ENCODE results near the gene PIP4K2A.
"Not testable (repeated sequence)": the region's sequence is repeated elsewhere in the genome, so short reads cannot be mapped to it uniquely, and the experiment has no call there.

Gene PIP4K2A

GRCh38 chr10:22719406-22720042 lies 5.1 kb upstream of the PIP4K2A start:
- no peak for DNase-seq (ENCODE audit: low read depth)

DNA sequence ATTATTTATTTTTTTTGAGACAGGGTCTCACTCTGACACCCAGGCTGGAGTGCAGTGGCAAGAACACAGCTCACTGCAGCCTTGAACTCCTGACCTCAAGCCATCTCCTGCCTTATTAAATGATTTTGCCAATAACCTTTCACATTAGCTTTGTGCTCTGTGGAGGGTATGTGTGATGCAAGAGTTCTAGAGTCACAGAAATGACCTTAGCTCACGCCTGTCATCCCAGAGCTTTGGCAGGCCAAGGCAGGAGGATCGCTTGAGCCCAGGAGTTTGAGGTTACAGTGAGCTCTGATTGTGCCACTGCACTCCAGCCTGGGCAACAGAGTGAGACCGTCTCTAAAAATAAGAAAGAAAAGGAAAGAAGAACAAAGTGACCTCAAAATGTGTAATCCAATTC lies 4.3 kb upstream of the PIP4K2A start:
- DNase-seq (ENCODE audit: low read depth) = not testable (repeated sequence)

- DNase-seq (ENCODE audit: low read depth) = no peak
Measured at GRCh38 chr10:22717728-22718127, 3.4 kb upstream of the PIP4K2A start.

DNA sequence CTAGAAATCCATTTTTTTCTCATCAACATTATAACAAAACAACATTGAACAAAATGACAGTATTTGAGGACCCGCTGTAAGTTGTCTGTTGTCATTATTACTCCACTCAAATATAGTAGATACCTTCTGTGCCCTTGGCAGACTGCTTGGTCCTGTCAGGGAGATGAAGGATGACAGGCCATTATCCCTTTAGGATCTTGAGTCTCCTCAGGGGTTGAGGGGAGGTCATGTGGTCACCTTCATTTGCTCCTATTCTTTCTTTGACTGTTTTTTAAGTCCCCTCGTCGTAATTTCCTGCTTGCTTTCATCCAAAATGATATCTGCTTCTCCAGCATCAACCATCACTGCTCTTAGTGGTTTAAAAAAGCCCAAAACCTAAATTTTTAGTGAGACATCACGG lies 2.6 kb upstream of the PIP4K2A start:
- DNase-seq (ENCODE audit: low read depth) = no peak

GRCh38 chr10:22715290-22715625 lies 880 bp upstream of the PIP4K2A start:
- no peak for DNase-seq (ENCODE audit: low read depth)

DNA sequence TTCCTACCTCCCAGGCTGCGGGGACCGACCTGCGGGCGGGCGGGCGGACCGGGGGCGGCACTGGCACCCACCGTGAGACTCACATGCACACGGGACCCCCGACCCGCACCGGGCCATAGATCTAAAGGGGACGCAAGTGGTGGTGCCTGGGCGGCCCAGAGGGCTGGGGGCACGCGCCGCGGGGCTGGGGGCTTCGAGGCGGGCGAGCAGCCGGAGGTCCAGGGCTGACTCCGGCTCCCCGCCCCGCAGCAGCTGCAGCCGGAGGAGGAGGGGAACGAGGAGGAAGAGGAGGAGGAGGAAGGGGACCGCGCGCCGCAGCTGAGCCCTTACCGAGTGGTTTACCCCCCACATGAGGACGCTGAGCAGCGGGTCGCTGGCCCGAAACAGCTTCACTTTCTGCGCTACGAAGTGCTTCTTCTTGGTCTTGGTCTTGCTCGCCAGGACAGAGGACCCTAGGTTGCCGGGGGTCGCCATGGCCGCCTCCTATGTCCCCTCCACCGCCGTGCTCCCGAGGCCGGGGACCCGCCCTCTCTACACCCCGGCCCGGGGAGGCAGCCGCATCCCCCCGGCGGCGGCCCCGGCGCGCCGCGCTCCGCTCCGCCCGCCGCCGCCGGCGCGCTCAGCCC lies 412 bp downstream of the PIP4K2A start:
- peak; percentile 15 for DNase-seq (ENCODE audit: low read depth)

GRCh38 chr10:22712956-22713852 lies 1.2 kb downstream of the PIP4K2A start:
- DNase-seq (ENCODE audit: low read depth) = peak; percentile 26

- DNase-seq (ENCODE audit: low read depth) = no peak
Measured at GRCh38 chr10:22712211-22712955, 2.0 kb downstream of the PIP4K2A start.

DNA sequence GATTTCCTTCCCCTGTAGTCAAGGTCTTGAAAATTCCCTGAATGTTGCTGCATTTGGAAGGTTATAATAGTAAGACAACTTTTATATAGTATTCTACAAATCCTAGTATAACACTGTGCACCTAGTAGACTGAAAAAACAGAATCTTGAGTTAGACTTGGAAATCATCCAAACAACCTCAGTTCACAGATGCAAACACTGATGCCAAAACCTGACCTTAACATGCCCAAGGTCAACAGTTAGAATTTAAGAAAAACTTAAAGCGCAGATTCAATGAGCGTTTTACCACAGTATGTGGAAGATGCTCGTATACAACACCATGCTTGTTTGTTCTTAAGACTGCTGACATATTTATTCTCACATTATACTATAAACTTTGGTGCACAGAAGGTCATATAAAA lies 3.0 kb downstream of the PIP4K2A start:
- no peak for DNase-seq (ENCODE audit: low read depth)

DNA sequence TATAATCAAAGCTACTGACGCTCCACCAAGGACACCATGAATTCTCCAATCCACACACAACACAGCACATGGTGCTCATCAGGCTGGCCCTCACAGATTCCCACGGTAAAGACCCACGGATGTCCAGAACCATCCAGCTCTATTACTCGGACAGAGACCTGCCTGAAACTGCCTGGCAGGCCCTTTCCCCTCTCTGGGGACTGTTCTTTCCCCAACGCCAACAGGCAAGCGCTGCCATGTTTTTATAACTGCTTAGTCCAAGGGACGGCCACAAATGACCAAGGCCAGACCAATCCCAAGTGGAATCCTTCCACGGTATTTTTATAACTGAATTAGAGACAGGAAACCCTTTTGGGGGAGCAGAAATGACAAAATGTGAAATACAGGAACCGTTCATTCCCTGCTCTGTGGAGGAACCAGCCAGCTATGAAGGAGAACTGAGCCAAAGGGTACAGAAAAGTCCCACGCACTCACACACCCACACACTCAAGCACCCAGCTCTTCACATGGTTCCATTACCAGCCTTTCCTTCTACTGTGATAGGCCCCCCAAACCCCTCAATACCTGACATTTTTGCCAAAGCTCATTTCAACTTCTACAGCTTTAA lies 4.1 kb downstream of the PIP4K2A start:
- DNase-seq (ENCODE audit: low read depth) = no peak

DNA sequence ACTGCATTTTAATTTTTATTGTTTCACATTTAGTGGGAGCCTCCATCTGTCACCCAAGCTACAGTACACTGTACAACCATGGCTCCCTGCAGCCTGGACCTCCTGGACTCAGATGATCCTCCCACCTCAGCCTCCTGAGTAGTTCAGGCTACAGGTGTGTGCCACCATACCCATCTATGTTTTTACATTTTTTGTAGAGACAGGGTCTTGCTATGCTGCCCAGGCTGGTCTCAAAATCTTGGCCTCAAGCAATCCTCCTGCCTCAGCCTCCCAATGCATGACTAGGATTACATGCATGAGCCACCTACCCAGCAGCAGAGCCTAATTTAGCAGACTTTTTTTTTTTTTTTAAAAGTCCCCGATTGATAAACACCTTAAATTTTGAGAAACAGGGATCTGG lies 5.6 kb downstream of the PIP4K2A start:
- DNase-seq (ENCODE audit: low read depth) = no peak

- no peak for DNase-seq (ENCODE audit: low read depth)
Measured at GRCh38 chr10:22705527-22705926, 8.9 kb downstream of the PIP4K2A start.

DNA sequence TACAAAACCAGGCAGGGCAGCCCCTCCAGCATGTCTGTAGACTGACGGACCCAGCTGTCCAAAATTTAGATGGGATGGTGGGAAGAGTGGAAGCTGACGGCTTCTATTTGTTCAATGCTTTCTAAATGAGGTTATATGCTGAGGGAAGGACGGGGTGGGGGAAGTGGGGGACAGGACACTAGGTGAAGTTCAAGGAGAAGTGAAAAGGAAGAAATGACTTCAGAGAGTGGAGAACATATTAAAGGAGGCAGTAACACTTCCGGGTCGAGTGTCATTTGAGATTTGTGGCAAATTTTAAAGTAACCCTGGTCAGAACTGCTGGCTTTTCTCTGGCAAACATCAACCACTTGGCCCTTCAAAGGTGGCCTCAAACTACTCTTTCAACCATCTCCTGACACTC lies 9.4 kb downstream of the PIP4K2A start:
- DNase-seq (ENCODE audit: low read depth) = no peak

DNA sequence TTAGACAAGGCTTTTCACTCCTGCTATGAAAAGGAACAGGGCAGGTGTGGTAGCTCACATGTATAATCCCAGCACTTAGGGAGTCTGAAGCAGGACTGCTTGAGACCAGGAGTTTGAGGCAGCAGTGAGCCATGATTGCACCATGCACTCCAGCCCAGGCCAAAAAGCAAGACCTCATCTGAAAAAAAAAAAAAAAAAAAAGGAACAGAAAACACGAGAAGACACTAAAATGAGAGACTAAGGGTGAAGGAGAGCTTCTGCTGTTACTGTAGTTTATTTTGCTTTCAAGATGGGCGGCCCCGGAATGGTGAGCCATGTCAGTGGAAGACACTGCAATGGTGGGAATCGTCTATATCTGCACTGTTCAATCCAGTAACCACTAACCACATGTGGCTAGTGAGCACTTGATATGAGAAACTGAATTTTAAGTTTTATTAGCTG lies 9.9 kb downstream of the PIP4K2A start:
- no peak for DNase-seq (ENCODE audit: low read depth)

GRCh38 chr10:22702348-22702747 lies 12.0 kb downstream of the PIP4K2A start:
- DNase-seq (ENCODE audit: low read depth) = no peak

DNA sequence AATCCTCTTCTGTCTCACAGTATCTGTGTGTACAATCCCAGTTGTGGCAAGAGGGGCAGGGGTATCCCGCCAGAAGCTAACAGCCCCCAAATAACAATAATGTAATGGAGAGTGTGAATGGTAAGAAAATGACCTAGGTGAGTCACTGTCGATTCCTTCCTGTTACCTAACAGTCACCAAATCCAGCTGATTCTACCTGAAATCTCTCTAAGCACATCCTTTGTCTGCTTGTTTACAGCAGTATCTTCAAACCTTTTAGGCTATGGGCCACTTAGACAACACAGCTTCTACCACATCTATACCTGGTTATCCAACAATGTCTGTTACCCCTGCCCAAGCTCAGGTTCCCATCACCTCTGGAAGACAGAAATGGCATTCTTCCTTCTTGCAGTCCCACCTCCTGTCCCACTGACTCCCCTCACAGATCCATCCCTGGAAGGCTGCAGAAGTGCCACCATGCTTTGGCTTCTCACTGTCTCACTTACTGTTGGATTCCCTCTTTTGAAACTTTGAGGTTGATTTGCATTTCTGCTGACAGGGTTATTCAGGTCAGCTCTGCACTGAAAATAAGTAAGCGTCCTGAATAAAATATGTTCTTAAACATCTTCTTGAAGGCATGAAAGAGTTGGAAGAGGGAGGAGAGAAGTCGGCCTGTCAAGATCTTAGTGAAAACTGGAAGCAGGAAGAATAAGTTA lies 13.1 kb downstream of the PIP4K2A start:
- no peak for DNase-seq (ENCODE audit: low read depth)

DNA sequence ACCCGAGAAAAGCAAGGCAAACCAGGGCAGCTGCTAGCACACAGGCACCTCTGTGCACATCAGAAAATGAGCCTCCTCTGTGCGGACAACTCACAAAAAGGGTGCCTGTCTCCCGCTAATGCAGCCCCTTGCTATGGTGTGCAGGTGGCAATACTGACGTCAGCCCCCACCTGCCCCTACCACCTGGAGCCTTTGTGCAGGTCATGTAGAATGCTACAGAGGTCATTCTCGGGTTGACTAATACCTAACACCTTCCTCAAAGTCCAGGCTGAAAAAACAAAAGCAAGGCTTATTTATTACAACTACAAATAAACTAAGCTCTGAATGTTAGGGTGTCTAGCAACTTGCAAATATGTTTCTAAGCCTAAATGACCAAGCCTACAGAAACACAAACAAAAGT lies 13.9 kb downstream of the PIP4K2A start:
- no peak for DNase-seq (ENCODE audit: low read depth)

- DNase-seq (ENCODE audit: low read depth) = no peak
Measured at GRCh38 chr10:22699976-22700375, 14.4 kb downstream of the PIP4K2A start.

- DNase-seq (ENCODE audit: low read depth) = no peak
Measured at GRCh38 chr10:22698941-22699440, 15.4 kb downstream of the PIP4K2A start.

DNA sequence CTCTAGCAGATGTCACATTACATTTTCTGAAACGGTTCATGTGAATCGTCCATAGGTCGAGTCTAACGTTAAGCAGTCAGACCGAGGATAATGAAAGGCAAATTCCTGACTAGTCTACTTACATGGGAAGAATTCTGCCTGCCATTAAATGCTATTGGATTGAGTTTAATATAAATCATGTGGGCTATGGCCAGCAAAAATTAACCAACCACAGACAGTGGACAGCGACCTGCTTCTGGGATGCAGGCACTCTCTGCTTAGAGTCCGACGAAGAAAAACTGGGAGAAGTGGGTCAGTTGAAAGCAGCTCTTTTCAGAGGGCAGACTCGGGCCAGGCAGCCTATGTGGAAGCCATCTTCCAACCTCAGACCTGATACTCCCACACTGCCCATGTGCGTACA lies 16.6 kb downstream of the PIP4K2A start:
- no peak for DNase-seq (ENCODE audit: low read depth)

- no peak for DNase-seq (ENCODE audit: low read depth)
Measured at GRCh38 chr10:22697101-22697500, 17.3 kb downstream of the PIP4K2A start.

All from activated T-cell treated with anti-CD3 and anti-CD28 coated beads for 1 hour (primary cell).